Measurements from ENCODE around the gene PCDHB6. TPM values are rescaled to one million over a fixed set of nuclear protein-coding genes. Genes with fewer than 3 reads are reported as not detected.
A peak's percentile ranks its signal among the peaks of the same experiment; 100 is the strongest.
"Not testable (repeated sequence)": the region's sequence is repeated elsewhere in the genome, so short reads cannot be mapped to it uniquely, and the experiment has no call there.

The PCDHB6 gene
- total RNA-seq, 1 donor from 2014 or later: 0.50 TPM

- not testable (repeated sequence) for FAIRE-seq; H3K4me1 Mint-ChIP-seq (ENCODE audit: low read depth, unreplicated experiment); H3K27me3 Mint-ChIP-seq (ENCODE audit: low read depth, unreplicated experiment)
These were observed 29.5 kb downstream of the PCDHB6 start for GRCh38 chr5:141179371-141179770.

GRCh38 chr5:141179876-141180275, 30.0 kb downstream of the PCDHB6 start:
- not testable (repeated sequence) for H4K20me1 ChIP-seq (ENCODE audit: insufficient read depth, low read length); H2AFZ ChIP-seq (ENCODE audit: low read depth, low read length); H3K4me3 Mint-ChIP-seq (ENCODE audit: unreplicated experiment); H3K4me1 ChIP-seq (ENCODE audit: insufficient read depth, low read length); H3K27me3 ChIP-seq (ENCODE audit: insufficient read depth, low read length); H3K4me3 ChIP-seq (ENCODE audit: insufficient read depth, low read depth, low read length); H3K27ac Mint-ChIP-seq (ENCODE audit: unreplicated experiment); H3K27me3 Mint-ChIP-seq (ENCODE audit: low read depth, unreplicated experiment); H3K27ac ChIP-seq (ENCODE audit: low read depth, low read length); H3K9ac ChIP-seq (ENCODE audit: low read length); FAIRE-seq; DNase-seq (ENCODE audit: low read depth); H3K79me2 ChIP-seq (ENCODE audit: insufficient read depth, low read length); H3K4me1 Mint-ChIP-seq (ENCODE audit: low read depth, unreplicated experiment); H3K36me3 ChIP-seq (ENCODE audit: insufficient read depth, low read length); H3K4me2 ChIP-seq (ENCODE audit: low read length)
- peaks cover 17% of the 10 kb centered on the region for H3K9me3 ChIP-seq (ENCODE audit: insufficient read depth, low read depth, low read length)
- Mint-ChIP-seq H3K36me3 (ENCODE audit: low read depth, unreplicated experiment) (peaks cover 13% of the 10 kb centered on the region), H3K9me3 (ENCODE audit: unreplicated experiment) (peaks cover 11% of the 10 kb centered on the region)

More at GRCh38 chr5:141179371-141179770, 29.5 kb downstream of the PCDHB6 start:
- H2AFZ ChIP-seq (ENCODE audit: low read depth, low read length); H3K4me2 ChIP-seq (ENCODE audit: low read length); H4K20me1 ChIP-seq (ENCODE audit: insufficient read depth, low read length); H3K36me3 ChIP-seq (ENCODE audit: insufficient read depth, low read length); H3K27me3 ChIP-seq (ENCODE audit: insufficient read depth, low read length); H3K4me3 Mint-ChIP-seq (ENCODE audit: unreplicated experiment); H3K27ac ChIP-seq (ENCODE audit: low read depth, low read length); H3K27ac Mint-ChIP-seq (ENCODE audit: unreplicated experiment); H3K9ac ChIP-seq (ENCODE audit: low read length); H3K79me2 ChIP-seq (ENCODE audit: insufficient read depth, low read length); H3K4me1 ChIP-seq (ENCODE audit: insufficient read depth, low read length); DNase-seq (ENCODE audit: low read depth); H3K4me3 ChIP-seq (ENCODE audit: insufficient read depth, low read depth, low read length): not testable (repeated sequence)
- Mint-ChIP-seq H3K36me3 (ENCODE audit: low read depth, unreplicated experiment) (peaks cover 10% of the 10 kb centered on the region), H3K9me3 (ENCODE audit: unreplicated experiment) (peaks cover 13% of the 10 kb centered on the region)
- peaks cover 20% of the 10 kb centered on the region for H3K9me3 ChIP-seq (ENCODE audit: insufficient read depth, low read depth, low read length)

DNA sequence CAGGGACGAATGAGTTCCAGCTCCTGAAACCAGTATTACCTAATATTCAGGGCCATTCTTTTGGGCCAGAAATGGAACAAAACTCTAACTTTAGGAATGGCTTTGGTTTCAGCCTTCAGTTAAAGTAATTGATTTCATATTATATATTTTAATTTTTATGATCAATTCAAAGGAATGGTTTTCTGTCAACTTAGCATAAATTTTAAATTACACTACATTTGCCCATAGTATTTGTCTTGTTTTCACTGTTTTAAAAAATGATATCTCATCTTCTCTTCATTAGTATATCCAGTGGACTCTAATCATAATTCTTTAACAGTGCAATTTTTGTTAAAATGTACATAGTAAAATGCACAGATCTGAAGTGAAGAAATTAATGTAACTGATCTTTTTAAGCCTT, 30.5 kb downstream of the PCDHB6 start:
- Histone ChIP-seq H3K79me2 (ENCODE audit: insufficient read depth, low read length) (no peaks in the 10 kb centered on the region), H3K4me3 (ENCODE audit: insufficient read depth, low read depth, low read length) (no peak overlapping the region), H3K9ac (ENCODE audit: low read length) (no peak overlapping the region), H3K4me1 (ENCODE audit: insufficient read depth, low read length) (no peaks in the 10 kb centered on the region), H3K27me3 (ENCODE audit: insufficient read depth, low read length) (no peaks in the 10 kb centered on the region), H3K9me3 (ENCODE audit: insufficient read depth, low read depth, low read length) (peaks cover 14% of the 10 kb centered on the region), H3K27ac (ENCODE audit: low read depth, low read length) (no peak overlapping the region), H3K4me2 (ENCODE audit: low read length) (no peak overlapping the region), H4K20me1 (ENCODE audit: insufficient read depth, low read length) (no peaks in the 10 kb centered on the region), H3K36me3 (ENCODE audit: insufficient read depth, low read length) (no peaks in the 10 kb centered on the region), H2AFZ (ENCODE audit: low read depth, low read length) (no peak overlapping the region)
- H3K27ac Mint-ChIP-seq (ENCODE audit: unreplicated experiment): no peak overlapping the region
- peaks cover 8% of the 10 kb centered on the region for H3K9me3 Mint-ChIP-seq (ENCODE audit: unreplicated experiment)
- FAIRE-seq: no peak
- H3K4me3 Mint-ChIP-seq (ENCODE audit: unreplicated experiment): no peak overlapping the region
- TF ChIP-seq EZH2 (IDR thresholded peaks at IDR 0.05; ENCODE audit: insufficient read depth, low read length) (no peak), CTCF (IDR thresholded peaks at IDR 0.05; ENCODE audit: insufficient read depth, low read depth, low read length) (no peak)
- no peak for DNase-seq (ENCODE audit: low read depth)
- H3K27me3 Mint-ChIP-seq (ENCODE audit: low read depth, unreplicated experiment): no peaks in the 10 kb centered on the region
- H3K36me3 Mint-ChIP-seq (ENCODE audit: low read depth, unreplicated experiment): peaks cover 11% of the 10 kb centered on the region
- H3K4me1 Mint-ChIP-seq (ENCODE audit: low read depth, unreplicated experiment): no peaks in the 10 kb centered on the region

- Histone ChIP-seq H3K4me2 (ENCODE audit: low read length) (no peak within 1 kb of the TSS), H3K27me3 (ENCODE audit: insufficient read depth, low read length) (no peaks in the 10 kb centered on the region), H3K9me3 (ENCODE audit: insufficient read depth, low read depth, low read length) (peaks cover 14% of the 10 kb centered on the region), H4K20me1 (ENCODE audit: insufficient read depth, low read length) (no peaks in the 10 kb centered on the region), H3K36me3 (ENCODE audit: insufficient read depth, low read length) (no peaks in the 10 kb centered on the region), H3K4me3 (ENCODE audit: insufficient read depth, low read depth, low read length) (no peak within 1 kb of the TSS), H3K4me1 (ENCODE audit: insufficient read depth, low read length) (no peaks in the 10 kb centered on the region), H3K27ac (ENCODE audit: low read depth, low read length) (no peak within 1 kb of the TSS), H2AFZ (ENCODE audit: low read depth, low read length) (no peak within 1 kb of the TSS), H3K79me2 (ENCODE audit: insufficient read depth, low read length) (no peaks in the 10 kb centered on the region), H3K9ac (ENCODE audit: low read length) (no peak within 1 kb of the TSS)
- FAIRE-seq (no peak), DNase-seq (ENCODE audit: low read depth) (peak; percentile 3)
- Mint-ChIP-seq H3K4me3 (ENCODE audit: unreplicated experiment) (peak within 1 kb of the TSS; percentile 65), H3K9me3 (ENCODE audit: unreplicated experiment) (peaks cover 8% of the 10 kb centered on the region), H3K36me3 (ENCODE audit: low read depth, unreplicated experiment) (peaks cover 11% of the 10 kb centered on the region), H3K27me3 (ENCODE audit: low read depth, unreplicated experiment) (no peaks in the 10 kb centered on the region), H3K4me1 (ENCODE audit: low read depth, unreplicated experiment) (no peaks in the 10 kb centered on the region), H3K27ac (ENCODE audit: unreplicated experiment) (no peak within 1 kb of the TSS)
- TF ChIP-seq CTCF (IDR thresholded peaks at IDR 0.05; ENCODE audit: insufficient read depth, low read depth, low read length) (no peak), EZH2 (IDR thresholded peaks at IDR 0.05; ENCODE audit: insufficient read depth, low read length) (no peak)
These were observed 32.4 kb downstream of the PCDHB6 start, which contains the start of gene PCDHB16 for GRCh38 chr5:141182248-141182647. PCDHB16 (plus strand) TSS chr5:141182387; CDS start chr5:141182560, 173 bp downstream.
